ENCODE data around the gene EPN3. TPM values are rescaled to one million over a fixed set of nuclear protein-coding genes. Genes with fewer than 3 reads are reported as not detected.

The EPN3 gene
- total RNA-seq, 2 experiments from 2014 or later = 0.28 TPM; not detected in 1

DNA sequence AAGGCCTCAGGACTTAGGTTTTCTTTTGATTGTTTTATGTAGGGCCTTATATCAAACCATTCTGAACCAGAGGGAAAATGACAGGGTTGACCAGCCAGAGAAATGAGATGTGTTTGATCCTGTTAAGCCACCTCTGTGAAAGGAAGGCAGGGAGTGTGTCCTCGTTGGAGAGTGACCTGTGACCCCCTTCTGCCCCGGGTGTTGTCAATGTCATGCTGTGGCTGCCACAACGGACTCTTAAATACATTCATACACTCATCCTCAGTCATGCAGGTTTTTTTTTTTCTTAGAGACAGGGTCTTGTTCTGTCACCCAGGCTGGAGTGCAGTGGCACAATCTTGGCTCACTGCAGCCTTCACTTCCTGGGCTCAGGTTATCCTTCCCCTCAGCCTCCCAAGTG, 18.1 kb upstream of the EPN3 start:
- Histone ChIP-seq H3K4me1 (ENCODE audit: insufficient read depth, low read length, poor library complexity, severe bottlenecking) (no peaks in the 10 kb centered on the region), H3K4me3 (ENCODE audit: low read depth, low read length, poor library complexity, severe bottlenecking) (no peak overlapping the region), H3K27ac (ENCODE audit: low read depth, low read length, poor library complexity, severe bottlenecking) (no peak overlapping the region), H4K20me1 (ENCODE audit: insufficient read depth, low read length) (no peaks in the 10 kb centered on the region), H3K79me2 (ENCODE audit: insufficient read depth, low read depth, low read length) (no peaks in the 10 kb centered on the region), H3K9me2 (ENCODE audit: insufficient read depth, low read length) (no peaks in the 10 kb centered on the region), H3K4me2 (ENCODE audit: low read length) (no peak overlapping the region), H3K9me3 (ENCODE audit: low read length) (no peaks in the 10 kb centered on the region), H3K36me3 (ENCODE audit: insufficient read depth, low read length) (no peaks in the 10 kb centered on the region), H2AFZ (ENCODE audit: low read length) (no peak overlapping the region)
- TF ChIP-seq EZH2phosphoT487 (IDR thresholded peaks at IDR 0.05; ENCODE audit: borderline replicate concordance, low read depth, low read length) = no peak
- TF ChIP-seq CTCF (conservative IDR thresholded peaks at IDR 0.05; ENCODE audit: low read length) = no peak
- POLR2A ChIA-PET = no interaction called here
- BruUV-seq (replicated peaks) = no TSS peak
- intact Hi-C loops (cut with micrococcal nuclease; ENCODE audit: unreplicated experiment) = no loop called here
- no peak for DNase-seq (ENCODE audit: low spot score)
- CTCF ChIA-PET (ENCODE audit: unreplicated experiment) = no interaction called here

- H2AFZ ChIP-seq (ENCODE audit: low read length) = no peak overlapping the region
- H3K9me3 ChIP-seq (ENCODE audit: low read length) = no peaks in the 10 kb centered on the region
- TF ChIP-seq CTCF (conservative IDR thresholded peaks at IDR 0.05; ENCODE audit: low read length) (no peak), EZH2phosphoT487 (IDR thresholded peaks at IDR 0.05; ENCODE audit: borderline replicate concordance, low read depth, low read length) (no peak)
- no peak overlapping the region for H3K4me3 ChIP-seq (ENCODE audit: low read depth, low read length, poor library complexity, severe bottlenecking)
- H3K79me2 ChIP-seq (ENCODE audit: insufficient read depth, low read depth, low read length) = no peaks in the 10 kb centered on the region
- H4K20me1 ChIP-seq (ENCODE audit: insufficient read depth, low read length) = no peaks in the 10 kb centered on the region
- H3K36me3 ChIP-seq (ENCODE audit: insufficient read depth, low read length) = no peaks in the 10 kb centered on the region
- H3K27ac ChIP-seq (ENCODE audit: low read depth, low read length, poor library complexity, severe bottlenecking) = no peak overlapping the region
- ChIA-PET CTCF (ENCODE audit: unreplicated experiment) (no interaction called here), POLR2A (no interaction called here)
- intact Hi-C loops (cut with micrococcal nuclease; ENCODE audit: unreplicated experiment) = no loop called here
- H3K9me2 ChIP-seq (ENCODE audit: insufficient read depth, low read length) = no peaks in the 10 kb centered on the region
- no peak for DNase-seq (ENCODE audit: low spot score)
- BruUV-seq (replicated peaks) = no TSS peak
- H3K4me2 ChIP-seq (ENCODE audit: low read length) = no peak overlapping the region
- no peaks in the 10 kb centered on the region for H3K4me1 ChIP-seq (ENCODE audit: insufficient read depth, low read length, poor library complexity, severe bottlenecking)
These were observed 17.4 kb upstream of the EPN3 start for GRCh38 chr17:50514936-50515702.

- Histone ChIP-seq H3K4me3 (ENCODE audit: low read depth, low read length, poor library complexity, severe bottlenecking) (no peak overlapping the region), H3K9me3 (ENCODE audit: low read length) (no peaks in the 10 kb centered on the region), H3K9me2 (ENCODE audit: insufficient read depth, low read length) (no peaks in the 10 kb centered on the region), H3K27ac (ENCODE audit: low read depth, low read length, poor library complexity, severe bottlenecking) (no peak overlapping the region), H3K79me2 (ENCODE audit: insufficient read depth, low read depth, low read length) (no peaks in the 10 kb centered on the region), H3K4me2 (ENCODE audit: low read length) (no peak overlapping the region), H2AFZ (ENCODE audit: low read length) (no peak overlapping the region), H3K4me1 (ENCODE audit: insufficient read depth, low read length, poor library complexity, severe bottlenecking) (no peaks in the 10 kb centered on the region), H4K20me1 (ENCODE audit: insufficient read depth, low read length) (no peaks in the 10 kb centered on the region), H3K36me3 (ENCODE audit: insufficient read depth, low read length) (no peaks in the 10 kb centered on the region)
- POLR2A ChIA-PET = interaction anchor here (1.3 kb wide), 1 partner anchor 12 kb away, joined by 3 read pairs; no protein-coding TSS in a partner anchor
- DNase-seq (ENCODE audit: low spot score) = no peak
- BruUV-seq (replicated peaks) = no TSS peak
- CTCF ChIA-PET (ENCODE audit: unreplicated experiment) = no interaction called here
- no peak for TF ChIP-seq EZH2phosphoT487 (IDR thresholded peaks at IDR 0.05; ENCODE audit: borderline replicate concordance, low read depth, low read length)
- no peak for TF ChIP-seq CTCF (conservative IDR thresholded peaks at IDR 0.05; ENCODE audit: low read length)
- intact Hi-C loops (cut with micrococcal nuclease; ENCODE audit: unreplicated experiment) = no loop called here
These were observed 15.5 kb upstream of the EPN3 start for GRCh38 chr17:50517011-50517410.

Data from OCI-LY7 (cell line).